NCI-H524 (cell line): Measurements from ENCODE around the gene MEGF6.
A peak's percentile ranks its signal among the peaks of the same experiment; 100 is the strongest.

Experiments
- DNase-seq, 2 experiments: peaks; one replicate each; lab custom pipeline; 2025; lab: John Stamatoyannopoulos, UW

Gene MEGF6

DNA sequence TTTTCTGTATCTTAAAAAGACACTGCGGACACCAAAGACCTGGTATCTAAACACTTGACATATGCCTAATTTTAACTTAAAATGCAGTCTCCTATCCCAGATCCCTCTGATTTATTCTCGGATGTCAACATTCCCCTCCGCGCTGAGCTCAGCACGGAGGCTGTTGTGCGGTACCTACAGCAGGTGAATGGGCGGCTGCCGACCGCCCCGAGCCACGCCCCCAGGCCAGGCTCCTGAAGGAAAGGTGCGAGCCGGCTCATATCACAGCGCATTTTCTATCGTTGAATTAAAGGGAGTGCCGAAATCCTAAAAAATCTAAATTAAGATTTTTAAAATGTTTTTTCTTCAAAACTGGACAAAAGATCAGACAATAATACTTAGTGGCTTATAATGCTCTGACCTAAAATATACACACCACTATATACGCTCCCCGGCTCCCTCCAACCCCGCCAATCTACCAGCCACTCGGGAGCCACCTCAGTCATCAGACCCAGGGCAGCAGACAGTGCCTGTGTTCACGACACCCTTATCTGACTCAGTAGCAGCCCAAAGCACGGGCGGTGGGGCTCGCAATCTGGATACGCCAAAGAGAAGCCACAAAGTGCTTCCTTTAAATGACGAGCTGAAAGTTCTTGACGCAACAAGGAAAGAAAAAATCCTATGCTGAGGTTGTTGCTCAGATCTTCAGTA lies 34.5 kb upstream of the MEGF6 start:
- no peak for DNase-seq

GRCh38 chr1:3645247-3645646 lies 33.9 kb upstream of the MEGF6 start:
- no peak for DNase-seq

- no peak for DNase-seq
These were observed 33.0 kb upstream of the MEGF6 start for GRCh38 chr1:3644273-3644672.

GRCh38 chr1:3642919-3643675 lies 31.8 kb upstream of the MEGF6 start:
- no peak for DNase-seq

GRCh38 chr1:3641816-3642215 lies 30.5 kb upstream of the MEGF6 start:
- DNase-seq: no peak

DNA sequence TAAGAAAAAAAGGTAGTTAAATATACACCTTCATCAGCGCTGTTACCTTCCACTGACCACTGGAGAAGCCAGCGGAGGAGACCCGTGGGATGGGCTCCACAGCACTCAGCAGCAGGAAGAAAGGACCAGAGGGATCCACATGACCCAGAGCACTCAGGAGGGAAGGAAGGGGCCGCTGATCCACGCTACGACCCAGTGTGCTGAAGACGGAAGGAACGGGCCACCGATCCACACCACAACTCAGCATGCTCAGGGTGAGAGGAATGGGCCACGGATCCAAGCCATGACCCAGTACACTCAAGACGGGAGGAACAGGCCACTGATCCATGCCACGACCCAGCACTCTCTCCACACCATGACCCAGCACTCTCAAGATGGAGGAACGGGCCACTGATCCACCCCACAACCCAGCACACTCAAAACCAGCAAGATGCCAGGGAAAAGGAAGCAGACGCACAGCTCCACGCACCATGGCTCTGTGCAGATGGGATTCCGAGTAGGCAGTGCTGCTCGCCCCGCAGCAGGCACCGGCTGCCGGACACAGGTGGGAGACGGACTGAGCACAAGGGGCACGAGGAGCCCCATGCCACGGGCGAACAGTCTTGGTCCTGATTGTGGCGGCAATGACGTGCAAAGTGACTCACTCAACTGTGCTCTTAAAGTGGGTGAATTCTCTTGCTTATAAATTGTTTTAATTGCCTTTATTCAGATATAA lies 29.9 kb upstream of the MEGF6 start:
- DNase-seq: no peak

- no peak for DNase-seq
These were observed 29.0 kb upstream of the MEGF6 start for GRCh38 chr1:3640121-3640837.

DNA sequence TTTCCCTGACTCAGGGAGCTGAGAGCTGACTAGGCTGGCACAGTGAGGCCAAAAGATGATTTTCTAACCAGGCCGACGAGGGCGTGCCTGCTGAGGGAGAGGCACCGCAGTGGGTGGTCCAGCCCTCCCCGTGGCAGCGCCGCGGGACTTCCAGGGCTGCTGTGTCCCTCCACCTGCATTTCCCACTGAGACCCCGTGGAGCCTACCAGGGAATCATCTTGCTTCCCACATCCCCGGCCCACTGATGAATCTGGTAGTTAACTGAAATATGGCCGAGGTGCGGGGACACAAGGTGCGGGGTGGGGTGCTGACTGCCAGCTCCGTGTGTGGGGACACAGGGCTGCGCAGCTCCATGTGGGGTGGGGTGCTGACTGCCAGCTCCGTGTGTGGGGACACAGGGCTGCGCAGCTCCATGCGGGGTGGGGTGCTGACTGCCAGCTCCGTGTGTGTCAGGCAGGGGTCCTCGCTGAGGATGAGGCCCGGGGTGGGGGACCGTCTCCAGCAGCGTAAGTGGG lies 28.1 kb upstream of the MEGF6 start:
- DNase-seq: no peak

DNA sequence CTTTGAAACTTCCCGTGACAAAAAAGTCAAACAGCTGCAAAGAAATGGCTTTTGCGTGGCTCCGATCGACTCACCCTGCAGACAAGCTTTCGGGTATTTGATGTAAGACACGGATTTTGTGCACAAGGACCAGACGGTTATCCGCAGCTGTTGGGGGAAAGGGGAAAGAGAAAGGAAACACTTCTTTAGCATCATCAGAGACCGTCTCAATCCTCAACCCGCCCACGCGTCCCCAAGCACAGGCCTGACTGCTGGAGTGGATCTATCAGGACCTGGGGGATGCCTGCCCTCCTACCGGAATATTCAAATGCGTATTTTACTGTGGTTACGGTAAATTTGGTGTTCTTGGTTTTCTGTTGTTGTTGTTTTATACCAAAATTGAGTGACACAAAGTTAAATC lies 27.4 kb upstream of the MEGF6 start:
- no peak for DNase-seq

GRCh38 chr1:3638027-3638426 lies 26.7 kb upstream of the MEGF6 start:
- no peak for DNase-seq

DNA sequence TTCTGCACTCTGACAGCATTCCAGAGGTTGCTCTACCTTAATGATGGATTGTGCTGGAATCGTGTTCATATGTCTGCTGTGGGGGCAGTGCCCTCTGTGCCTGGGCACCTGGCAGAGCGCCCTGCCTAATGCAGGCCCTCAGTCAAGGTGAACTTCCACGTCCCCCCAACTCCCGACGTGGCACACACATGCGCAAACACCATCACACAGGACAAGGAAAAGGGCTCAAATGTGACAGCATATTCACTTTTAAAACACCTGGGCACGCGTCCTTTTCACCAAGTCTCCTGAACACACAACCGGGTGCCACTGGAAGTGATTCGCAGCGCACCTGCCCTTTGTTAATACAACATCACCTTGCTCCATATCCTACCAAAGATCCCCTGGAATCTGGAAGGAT lies 25.2 kb upstream of the MEGF6 start:
- DNase-seq: no peak

DNA sequence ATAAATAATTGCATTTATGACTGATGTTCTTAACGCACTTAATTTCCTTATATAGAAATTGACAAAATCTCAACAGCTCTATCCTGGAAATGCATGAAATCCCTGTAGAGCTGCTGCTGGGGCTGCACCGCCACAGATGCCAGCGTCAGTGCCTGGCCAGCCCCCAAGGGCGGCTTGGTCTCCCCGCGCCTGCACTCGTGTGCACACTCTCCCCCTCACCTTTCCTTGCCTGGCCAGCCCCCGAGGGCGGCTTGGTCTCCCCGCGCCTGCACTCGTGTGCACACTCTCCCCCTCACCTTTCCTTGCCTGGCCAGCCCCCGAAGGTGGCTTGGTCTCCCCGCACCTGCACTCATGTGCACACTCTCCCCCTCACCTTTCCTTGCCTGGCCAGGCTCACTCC lies 24.8 kb upstream of the MEGF6 start:
- DNase-seq: no peak

DNA sequence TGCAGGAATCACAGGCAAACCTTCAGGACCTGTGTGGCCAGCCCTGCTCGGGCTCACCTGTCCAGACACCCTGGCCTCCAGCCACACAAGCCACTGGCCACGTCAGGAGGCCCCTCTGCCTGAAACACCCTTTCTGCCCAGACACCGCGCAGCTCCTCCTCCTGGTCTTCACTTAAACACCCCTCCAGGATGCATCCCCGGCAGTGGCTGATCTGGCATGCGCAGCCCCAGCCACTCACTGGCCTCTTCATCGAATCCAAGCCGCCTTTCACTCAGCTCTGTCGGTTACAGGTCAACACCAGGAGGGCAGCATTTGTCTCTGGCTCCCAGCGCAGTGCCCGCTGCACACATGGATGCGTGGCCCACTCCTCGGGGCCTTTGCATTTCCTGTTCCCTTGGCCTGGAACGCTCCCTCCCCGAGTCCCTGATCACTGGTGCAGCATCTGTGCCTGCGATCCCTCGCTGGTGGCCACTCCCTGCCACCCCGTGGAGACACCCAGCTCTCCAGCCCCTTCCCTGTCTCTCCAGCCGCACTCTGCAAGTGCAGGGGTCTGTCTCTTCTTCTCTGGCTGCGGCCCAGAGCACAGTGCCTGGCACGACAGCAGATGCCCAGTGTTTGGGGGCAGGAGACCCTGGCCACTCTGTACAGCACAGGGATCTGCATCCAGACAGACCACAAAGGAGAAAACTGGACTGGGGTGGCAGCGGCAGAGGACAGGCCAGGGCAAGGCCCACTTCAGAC lies 22.9 kb upstream of the MEGF6 start:
- DNase-seq: no peak

GRCh38 chr1:3633344-3634058 lies 22.2 kb upstream of the MEGF6 start:
- no peak for DNase-seq

GRCh38 chr1:3632716-3633343 lies 21.5 kb upstream of the MEGF6 start:
- no peak for DNase-seq

DNA sequence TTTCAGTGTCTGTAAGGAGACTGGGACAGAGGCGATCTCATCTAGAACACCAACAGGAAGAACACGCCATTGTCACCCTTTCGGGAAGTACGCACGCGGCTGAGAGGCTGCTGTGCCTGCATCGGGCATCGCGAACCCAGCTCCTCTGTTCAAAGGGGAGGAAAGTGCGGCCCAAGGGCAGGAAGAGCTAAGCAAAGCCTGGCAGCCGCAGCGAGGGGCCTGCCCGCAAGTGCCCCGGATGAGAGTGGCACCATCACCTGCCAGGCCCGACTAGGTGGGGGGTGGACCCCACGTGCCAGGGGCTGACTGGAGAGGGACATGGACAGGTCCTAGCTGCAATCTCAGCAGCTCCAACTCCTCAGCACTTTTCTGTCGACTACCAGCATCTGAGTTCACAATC lies 21.0 kb upstream of the MEGF6 start:
- DNase-seq: no peak

GRCh38 chr1:3631320-3632260 lies 20.3 kb upstream of the MEGF6 start:
- DNase-seq: peak in 1 of 2 experiments; percentile 40

- DNase-seq: peak; percentile 45 to 61
These were observed 19.6 kb upstream of the MEGF6 start for GRCh38 chr1:3630914-3631313.

DNA sequence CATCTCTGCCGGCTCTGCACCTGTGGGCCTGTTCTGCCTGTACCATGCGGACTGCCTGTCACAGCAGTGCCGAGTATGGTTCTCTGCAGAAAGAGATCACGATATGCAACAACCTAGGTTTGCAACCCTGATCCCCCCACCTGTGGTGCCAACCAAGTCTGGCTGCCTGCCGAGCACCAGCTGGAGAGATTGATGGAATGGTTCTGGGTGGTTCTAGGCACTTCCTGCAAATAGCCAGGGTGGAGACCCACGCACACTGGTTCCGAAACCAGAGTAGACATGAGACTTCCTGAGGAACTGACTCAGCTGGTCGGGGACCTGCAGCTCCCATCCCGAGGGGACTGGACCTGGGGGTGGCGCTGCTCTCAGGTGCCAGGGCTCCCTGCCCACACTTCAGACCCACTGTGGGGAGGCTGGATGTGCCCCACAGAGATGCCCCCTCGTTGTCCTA lies 18.9 kb upstream of the MEGF6 start:
- no peak for DNase-seq
